DMS79 treated with DMSO at 0.1 percent for 48 hours (cell line): ENCODE results near the gene TRPM5.
"Not testable (repeated sequence)": the region's sequence is repeated elsewhere in the genome, so short reads cannot be mapped to it uniquely, and the experiment has no call there.

ENCODE experiments used
- DNase-seq: peaks from one replicate; lab custom pipeline; 2025; lab: John Stamatoyannopoulos, UW

TRPM5 gene, protein sequence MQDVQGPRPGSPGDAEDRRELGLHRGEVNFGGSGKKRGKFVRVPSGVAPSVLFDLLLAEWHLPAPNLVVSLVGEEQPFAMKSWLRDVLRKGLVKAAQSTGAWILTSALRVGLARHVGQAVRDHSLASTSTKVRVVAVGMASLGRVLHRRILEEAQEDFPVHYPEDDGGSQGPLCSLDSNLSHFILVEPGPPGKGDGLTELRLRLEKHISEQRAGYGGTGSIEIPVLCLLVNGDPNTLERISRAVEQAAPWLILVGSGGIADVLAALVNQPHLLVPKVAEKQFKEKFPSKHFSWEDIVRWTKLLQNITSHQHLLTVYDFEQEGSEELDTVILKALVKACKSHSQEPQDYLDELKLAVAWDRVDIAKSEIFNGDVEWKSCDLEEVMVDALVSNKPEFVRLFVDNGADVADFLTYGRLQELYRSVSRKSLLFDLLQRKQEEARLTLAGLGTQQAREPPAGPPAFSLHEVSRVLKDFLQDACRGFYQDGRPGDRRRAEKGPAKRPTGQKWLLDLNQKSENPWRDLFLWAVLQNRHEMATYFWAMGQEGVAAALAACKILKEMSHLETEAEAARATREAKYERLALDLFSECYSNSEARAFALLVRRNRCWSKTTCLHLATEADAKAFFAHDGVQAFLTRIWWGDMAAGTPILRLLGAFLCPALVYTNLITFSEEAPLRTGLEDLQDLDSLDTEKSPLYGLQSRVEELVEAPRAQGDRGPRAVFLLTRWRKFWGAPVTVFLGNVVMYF (N-terminal part only)

GRCh38 chr11:2443881-2444820 is at the start of gene TRPM5:
Gene TRPM5, minus strand, starts transcription at chr11:2444514. Its CDS starts 21,478 bp downstream, at chr11:2423036.
- DNase-seq: no peak

GRCh38 chr11:2489083-2489482 is 44.8 kb upstream of the TRPM5 start:
- DNase-seq: no peak

DNA sequence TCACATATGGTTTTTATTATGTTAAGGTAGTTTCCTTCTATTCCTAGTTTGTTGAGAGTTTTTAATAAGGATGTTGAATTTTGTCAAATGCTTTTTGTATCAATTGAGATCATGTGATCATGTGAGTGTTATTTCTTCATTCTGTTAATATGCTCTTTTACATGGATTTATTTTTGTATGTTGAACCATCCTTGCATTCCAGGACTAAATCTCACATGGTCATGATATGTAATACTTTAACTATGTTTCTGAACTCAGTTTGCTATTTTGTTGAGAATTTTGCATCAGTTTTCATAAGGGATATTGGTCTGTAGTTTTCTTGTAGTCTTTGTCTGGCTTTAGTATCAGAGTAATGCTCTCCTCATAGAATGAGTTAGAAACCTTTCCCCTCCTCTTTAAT is 43.7 kb upstream of the TRPM5 start:
- no peak for DNase-seq

DNA sequence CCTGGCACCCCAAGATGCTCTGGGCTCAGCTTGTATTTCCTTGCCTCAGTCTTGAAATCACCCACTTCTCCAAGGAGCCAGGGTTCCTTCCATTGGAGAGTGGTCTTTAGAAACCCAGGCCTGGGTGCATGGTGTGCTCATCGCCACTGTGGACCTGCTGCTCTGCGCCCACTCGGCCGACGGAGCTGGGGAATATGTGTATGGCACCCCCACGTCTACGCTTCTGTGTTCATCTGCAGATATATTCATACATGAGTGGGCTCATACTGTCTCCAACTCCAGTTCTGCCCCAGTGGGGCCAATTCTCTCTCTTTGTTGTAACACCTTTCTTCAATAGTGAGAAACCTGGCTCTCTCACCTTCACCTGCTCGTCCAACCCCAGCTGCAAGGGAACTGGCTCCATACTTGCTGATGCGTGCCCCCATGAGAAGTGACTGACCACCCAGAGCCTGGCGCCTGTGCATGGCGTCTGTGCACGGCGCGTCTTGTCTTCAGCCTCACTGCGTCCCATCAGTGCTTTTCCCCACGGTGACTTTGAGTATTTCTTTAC is 40.3 kb upstream of the TRPM5 start:
- DNase-seq: no peak

DNA sequence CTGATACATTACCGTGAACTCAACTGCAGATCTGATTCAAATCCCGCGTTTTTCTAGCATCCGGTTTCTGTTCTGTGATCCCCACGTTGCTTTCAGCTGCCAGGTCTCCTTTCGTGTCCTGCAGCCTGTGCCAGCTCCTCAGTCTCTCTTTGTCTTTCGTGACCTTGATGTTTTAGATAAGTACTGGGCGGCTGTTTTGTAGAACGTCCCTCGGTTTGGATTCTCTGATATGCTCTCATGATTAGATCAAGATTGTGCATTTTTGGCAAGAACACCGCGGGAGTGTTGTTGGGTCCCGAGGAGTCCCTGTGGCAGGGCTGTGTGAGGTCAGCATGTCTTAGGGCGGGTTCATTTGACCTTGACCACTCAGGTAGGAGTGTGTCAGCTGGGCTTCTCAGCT is 39.1 kb upstream of the TRPM5 start:
- peak; percentile 26 for DNase-seq

DNA sequence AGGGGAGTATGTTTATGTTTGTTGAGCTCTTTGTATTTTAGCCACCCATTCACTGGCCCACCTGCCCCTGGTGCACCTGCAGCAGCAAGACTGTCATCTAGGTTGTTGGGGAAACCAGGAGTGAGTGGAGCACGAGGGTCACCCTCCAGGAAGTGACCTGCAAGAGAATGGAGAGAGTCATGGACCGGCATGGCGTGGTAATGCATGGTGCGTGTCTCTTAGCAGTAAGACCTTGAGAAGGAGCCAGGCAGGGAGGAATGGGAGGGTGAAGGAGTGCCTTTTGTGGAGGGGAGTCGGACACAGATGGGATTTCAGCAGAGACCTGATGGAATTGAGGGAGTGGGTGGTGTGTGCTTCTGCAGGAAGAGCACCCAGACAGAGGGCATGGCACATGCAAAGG is 38.4 kb upstream of the TRPM5 start:
- DNase-seq: no peak

DNA sequence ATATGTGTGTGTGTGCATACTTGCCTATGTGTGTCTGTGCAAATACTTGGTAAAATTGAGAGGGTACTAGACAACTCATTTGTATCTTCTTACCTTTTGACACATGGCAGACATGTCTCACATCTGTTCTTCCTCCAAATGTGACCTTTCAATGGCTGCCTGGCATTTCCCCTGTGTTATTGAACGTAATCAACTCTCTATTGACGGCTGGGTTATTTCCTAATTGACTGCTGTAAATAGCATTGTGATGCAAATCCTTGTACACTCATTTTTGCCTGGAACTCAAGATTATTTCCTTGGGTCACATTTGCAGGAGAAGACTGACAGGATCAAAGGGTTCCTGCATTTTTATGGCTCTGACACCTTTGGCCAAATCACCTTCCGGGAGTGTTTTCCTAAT is 37.9 kb upstream of the TRPM5 start:
- no peak for DNase-seq

DNA sequence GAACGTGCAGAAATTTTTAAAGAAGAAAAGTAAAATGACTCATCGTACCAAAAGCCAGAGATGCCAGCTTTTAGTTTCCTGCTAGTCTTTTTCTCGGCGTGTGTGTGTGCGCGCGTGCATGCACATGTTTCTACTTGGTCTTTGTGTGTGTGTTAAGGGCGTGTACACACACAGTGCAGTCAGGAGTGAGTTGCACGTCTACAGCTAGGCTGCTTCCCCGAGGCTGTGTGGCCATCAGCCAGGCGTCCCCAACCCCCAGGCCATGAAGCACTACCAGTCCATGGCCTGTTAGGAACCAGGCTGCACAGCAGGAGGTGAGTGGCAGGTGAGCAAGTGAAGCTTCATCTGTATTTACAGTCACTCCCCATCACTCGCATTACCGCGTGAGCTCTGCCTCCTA is 36.9 kb upstream of the TRPM5 start:
- DNase-seq: no peak

DNA sequence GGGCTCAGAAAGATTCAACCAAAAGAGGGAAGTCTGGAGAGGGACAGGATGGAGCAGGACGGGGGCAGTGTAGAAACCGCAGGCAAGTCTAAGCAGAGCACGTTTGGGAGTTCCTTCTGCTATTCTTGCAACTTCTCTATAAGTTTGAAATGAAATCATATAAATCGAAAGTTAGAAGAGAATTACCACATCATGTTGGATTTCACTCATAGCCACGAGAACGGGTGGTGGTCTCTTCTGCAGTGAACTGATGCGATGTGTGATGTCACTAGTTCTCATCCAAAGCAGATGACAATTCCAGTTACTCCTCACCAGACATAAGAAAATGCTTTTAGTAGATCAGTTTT is 36.5 kb upstream of the TRPM5 start:
- no peak for DNase-seq

- DNase-seq: not testable (repeated sequence)
Measured at GRCh38 chr11:2480067-2480873, 36.0 kb upstream of the TRPM5 start.

- no peak for DNase-seq
Measured at GRCh38 chr11:2477936-2478335, 33.6 kb upstream of the TRPM5 start.

- no peak for DNase-seq
Measured at GRCh38 chr11:2477254-2477653, 32.9 kb upstream of the TRPM5 start.

DNA sequence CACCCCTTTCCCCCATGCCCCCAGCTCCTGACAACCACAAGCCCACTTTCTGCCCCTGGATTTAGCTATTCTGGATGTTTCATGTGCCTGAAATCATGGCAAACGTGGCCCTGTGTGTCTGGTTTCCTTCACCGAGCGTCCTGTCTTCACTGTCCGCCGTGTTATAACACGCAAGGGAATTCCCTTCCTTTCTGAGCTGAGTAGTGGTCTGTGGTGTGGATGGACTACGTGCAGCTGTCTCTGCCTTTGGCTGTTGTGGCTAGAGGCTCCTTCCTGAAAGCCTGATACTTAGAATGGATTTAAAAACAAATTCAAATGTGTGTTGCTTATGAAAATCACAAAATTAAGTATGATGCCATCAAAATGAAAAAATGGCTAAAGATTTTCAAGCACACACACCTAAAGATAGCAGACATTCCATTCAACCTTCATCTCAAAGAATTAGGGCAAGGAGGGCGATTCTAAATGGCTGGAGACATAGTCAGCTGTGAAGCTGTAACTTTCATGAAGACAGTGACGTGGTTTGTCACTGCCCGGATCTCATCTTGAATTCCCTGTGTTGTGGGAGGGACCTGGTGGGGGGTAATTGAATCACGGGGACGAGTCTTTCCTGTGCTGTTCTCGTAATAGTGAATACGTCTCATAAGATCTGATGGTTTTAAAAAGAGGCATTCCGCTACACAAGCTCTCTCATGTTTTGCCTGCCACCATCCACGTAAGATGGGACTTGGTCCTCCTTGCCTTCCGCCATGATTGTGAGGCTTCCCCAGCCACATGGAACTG is 31.0 kb upstream of the TRPM5 start:
- DNase-seq: no peak

DNA sequence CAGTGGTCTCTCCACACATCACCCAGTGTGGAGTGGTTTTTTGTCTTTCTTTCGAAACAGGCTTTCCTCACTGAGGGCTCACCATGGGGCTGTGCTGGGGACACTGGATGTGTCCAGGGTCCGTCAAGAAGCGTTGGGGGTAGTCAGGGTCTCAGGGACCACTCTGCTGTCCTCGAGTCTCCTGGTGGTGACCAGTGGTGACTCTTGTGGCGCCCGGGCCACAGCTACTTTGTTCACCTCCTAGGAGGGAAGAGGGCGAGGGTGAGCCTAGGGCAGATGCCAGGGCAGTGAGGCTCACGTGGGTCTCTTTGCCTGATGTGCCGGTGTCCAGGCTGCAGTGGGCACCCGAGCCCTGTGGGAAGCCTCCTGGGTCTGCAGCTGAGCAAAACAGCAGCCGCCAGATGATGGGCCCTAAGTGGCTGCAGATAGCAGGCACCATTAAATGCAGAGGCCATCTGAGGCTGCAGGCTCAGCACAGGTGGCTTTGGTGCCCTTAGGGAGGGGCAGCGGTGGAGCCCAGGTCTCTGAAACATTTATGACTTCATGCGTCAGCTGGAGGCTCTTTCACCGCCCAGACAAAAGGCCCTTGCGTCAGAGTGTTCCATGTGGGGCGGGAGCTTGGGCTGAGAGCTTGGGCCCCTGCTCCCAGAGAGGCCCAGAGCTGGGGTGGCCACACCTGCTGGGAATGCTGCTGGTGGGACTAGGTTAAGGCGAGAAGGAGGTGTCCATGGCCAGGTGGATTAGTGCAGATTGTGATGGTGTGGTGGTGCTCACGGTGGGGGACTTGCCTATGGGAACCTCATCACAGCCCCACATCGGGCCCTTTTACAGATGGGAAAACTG is 30.0 kb upstream of the TRPM5 start:
- peak; percentile 0 for DNase-seq

DNA sequence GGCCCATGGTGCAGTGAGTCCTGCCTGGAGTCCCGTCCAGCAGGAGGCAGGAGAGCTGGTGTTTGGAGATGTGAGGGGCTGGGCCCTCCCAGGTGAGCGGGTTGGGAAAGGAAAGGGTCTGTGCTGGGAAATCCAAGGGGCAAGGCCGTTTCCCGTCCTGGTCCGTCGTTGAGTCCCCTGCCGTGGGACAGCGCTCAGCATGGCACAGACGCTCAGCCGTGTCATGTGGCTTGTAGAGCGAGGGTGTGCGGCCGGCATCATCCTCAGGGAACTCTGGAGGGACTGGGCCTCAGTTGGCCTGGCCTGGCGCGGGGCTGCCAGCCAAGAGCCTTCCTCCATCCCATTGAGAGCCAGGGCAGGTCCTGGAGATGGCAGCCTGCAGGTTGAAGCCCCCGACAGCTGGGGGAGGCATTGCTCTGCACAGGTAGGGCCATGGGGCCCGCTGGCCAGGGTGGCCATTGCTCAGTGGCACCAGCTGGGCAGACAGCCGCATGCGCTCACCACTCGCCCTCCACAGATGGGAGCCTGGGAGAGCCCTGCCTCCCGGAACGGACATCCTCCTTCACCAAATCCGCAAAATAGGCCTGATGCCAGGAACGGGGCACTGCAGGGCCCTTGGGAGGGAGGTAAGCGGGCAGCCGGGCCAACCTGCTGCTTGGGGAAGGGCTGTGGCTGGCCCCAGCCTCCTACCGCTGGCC is 29.2 kb upstream of the TRPM5 start:
- DNase-seq: no peak

- DNase-seq: no peak
Measured at GRCh38 chr11:2472428-2473186, 28.3 kb upstream of the TRPM5 start.

- DNase-seq: no peak
Measured at GRCh38 chr11:2471804-2472096, 27.4 kb upstream of the TRPM5 start.

DNA sequence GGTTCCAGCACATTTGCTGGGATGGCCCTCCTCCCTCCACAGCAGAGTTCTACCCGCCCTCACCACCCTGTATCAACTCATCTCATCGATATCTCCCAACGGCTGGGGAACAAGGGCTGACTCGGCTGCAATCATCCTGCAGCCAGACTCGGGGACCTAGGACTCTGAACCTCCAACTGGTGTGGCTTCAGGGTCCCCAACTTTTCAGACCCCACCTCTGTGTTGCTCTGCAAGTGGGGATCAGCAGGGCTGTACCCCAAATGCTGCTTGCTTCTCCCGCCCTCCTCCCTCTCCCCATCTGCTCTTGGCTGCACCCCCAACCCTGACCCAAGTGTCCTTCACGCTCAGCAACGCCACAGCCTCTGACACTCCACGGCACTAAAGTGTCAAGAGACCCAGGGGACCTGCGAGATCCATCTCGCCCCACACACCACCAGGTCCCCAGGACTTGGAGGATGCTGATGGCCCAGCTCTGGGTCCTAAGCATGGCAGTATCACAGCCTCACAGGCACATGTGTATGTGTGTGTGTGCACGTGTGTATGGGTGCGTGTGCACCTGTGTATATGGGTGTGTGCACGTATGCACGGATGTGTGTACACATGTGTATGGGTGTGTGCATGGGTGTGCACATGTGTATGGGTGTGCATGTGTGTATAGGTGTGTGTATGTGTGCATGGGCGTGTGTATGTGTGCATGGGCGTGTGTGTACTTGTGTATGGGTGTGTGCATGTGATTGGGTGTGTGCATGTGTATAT is 26.9 kb upstream of the TRPM5 start:
- DNase-seq: no peak
